ENCODE measurements around the gene GLDC. TPM values are rescaled to one million over a fixed set of nuclear protein-coding genes. Genes with fewer than 3 reads are reported as not detected.

GLDC gene
- total RNA-seq, 1 experiment from 2014 or later = 5.1 TPM

GRCh38 chr9:6669881-6670280, 24.4 kb upstream of the GLDC start:
- intact Hi-C loops (cut with micrococcal nuclease; ENCODE audit: unreplicated experiment) = loop anchor here (10.0 kb wide), 1 partner anchor 315 kb away; no protein-coding TSS in a partner anchor
- no peaks in the 10 kb centered on the region for H3K36me3 Mint-ChIP-seq (ENCODE audit: insufficient read depth, unreplicated experiment)
- no TSS peak for BruUV-seq (replicated peaks)
- H3K4me1 Mint-ChIP-seq (ENCODE audit: low read depth, unreplicated experiment) = peaks cover 9% of the 10 kb centered on the region
- H3K4me3 Mint-ChIP-seq (ENCODE audit: low read depth, unreplicated experiment) = no peak overlapping the region
- TF ChIP-seq, protein P1, sequence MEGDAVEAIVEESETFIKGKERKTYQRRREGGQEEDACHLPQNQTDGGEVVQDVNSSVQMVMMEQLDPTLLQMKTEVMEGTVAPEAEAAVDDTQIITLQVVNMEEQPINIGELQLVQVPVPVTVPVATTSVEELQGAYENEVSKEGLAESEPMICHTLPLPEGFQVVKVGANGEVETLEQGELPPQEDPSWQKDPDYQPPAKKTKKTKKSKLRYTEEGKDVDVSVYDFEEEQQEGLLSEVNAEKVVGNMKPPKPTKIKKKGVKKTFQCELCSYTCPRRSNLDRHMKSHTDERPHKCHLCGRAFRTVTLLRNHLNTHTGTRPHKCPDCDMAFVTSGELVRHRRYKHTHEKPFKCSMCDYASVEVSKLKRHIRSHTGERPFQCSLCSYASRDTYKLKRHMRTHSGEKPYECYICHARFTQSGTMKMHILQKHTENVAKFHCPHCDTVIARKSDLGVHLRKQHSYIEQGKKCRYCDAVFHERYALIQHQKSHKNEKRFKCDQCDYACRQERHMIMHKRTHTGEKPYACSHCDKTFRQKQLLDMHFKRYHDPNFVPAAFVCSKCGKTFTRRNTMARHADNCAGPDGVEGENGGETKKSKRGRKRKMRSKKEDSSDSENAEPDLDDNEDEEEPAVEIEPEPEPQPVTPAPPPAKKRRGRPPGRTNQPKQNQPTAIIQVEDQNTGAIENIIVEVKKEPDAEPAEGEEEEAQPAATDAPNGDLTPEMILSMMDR (IDR thresholded peaks at IDR 0.05; ENCODE audit: unreplicated experiment) = no peak
- CTCF ChIA-PET = no interaction called here
- H3K9me3 Mint-ChIP-seq (ENCODE audit: low read depth, unreplicated experiment) = no peaks in the 10 kb centered on the region
- no peaks in the 10 kb centered on the region for H3K27me3 Mint-ChIP-seq (ENCODE audit: unreplicated experiment)
- no peak for DNase-seq
- no peak overlapping the region for H3K27ac Mint-ChIP-seq (ENCODE audit: unreplicated experiment)

- CTCF ChIA-PET = no interaction called here
- H3K4me1 Mint-ChIP-seq (ENCODE audit: low read depth, unreplicated experiment) = peaks cover 21% of the 10 kb centered on the region
- H3K27me3 Mint-ChIP-seq (ENCODE audit: unreplicated experiment) = no peaks in the 10 kb centered on the region
- H3K4me3 Mint-ChIP-seq (ENCODE audit: low read depth, unreplicated experiment) = no peak overlapping the region
- TF ChIP-seq, protein P1 (IDR thresholded peaks at IDR 0.05; ENCODE audit: unreplicated experiment) = peak; percentile 68
- intact Hi-C loops (cut with micrococcal nuclease; ENCODE audit: unreplicated experiment) = loop anchor here (1.0 to 10.0 kb wide), 2 partner anchors 82 to 313 kb away; no protein-coding TSS in a partner anchor
- H3K9me3 Mint-ChIP-seq (ENCODE audit: low read depth, unreplicated experiment) = no peaks in the 10 kb centered on the region
- H3K36me3 Mint-ChIP-seq (ENCODE audit: insufficient read depth, unreplicated experiment) = no peaks in the 10 kb centered on the region
- DNase-seq = no peak
- BruUV-seq (replicated peaks) = no TSS peak
- H3K27ac Mint-ChIP-seq (ENCODE audit: unreplicated experiment) = no peak overlapping the region
These were observed 22.2 kb upstream of the GLDC start for GRCh38 chr9:6667633-6668280.

DNA sequence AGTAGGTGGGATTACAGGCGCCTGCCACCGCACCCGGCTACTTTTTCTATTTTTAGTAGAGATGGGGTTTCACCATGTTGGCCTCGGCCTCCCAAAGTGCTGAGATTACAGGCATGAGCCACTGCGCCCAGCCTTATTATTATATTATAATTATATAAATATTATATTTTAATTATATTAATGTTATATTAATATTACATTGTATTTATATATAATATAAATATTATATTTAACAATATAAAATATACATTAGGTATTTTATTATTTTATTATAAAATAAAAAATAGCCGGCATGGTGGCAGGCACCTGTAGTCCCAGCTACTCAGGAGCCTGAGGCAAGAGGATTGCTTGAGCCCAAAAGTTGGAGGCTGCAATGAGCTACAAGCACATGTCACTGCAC, 21.6 kb upstream of the GLDC start:
- Mint-ChIP-seq H3K9me3 (ENCODE audit: low read depth, unreplicated experiment) (no peaks in the 10 kb centered on the region), H3K27ac (ENCODE audit: unreplicated experiment) (no peak overlapping the region), H3K4me3 (ENCODE audit: low read depth, unreplicated experiment) (no peak overlapping the region), H3K27me3 (ENCODE audit: unreplicated experiment) (no peaks in the 10 kb centered on the region), H3K4me1 (ENCODE audit: low read depth, unreplicated experiment) (peaks cover 21% of the 10 kb centered on the region), H3K36me3 (ENCODE audit: insufficient read depth, unreplicated experiment) (no peaks in the 10 kb centered on the region)
- BruUV-seq (replicated peaks) = no TSS peak
- TF ChIP-seq, protein P1 (IDR thresholded peaks at IDR 0.05; ENCODE audit: unreplicated experiment) = no peak
- CTCF ChIA-PET = interaction anchor here (0.6 kb wide), 1 partner anchor 62 kb away, joined by 7 read pairs; no protein-coding TSS in a partner anchor
- DNase-seq = no peak
- intact Hi-C loops (cut with micrococcal nuclease; ENCODE audit: unreplicated experiment) = loop anchor here (1.0 to 10.0 kb wide), 2 partner anchors 82 to 312 kb away; no protein-coding TSS in a partner anchor

DNA sequence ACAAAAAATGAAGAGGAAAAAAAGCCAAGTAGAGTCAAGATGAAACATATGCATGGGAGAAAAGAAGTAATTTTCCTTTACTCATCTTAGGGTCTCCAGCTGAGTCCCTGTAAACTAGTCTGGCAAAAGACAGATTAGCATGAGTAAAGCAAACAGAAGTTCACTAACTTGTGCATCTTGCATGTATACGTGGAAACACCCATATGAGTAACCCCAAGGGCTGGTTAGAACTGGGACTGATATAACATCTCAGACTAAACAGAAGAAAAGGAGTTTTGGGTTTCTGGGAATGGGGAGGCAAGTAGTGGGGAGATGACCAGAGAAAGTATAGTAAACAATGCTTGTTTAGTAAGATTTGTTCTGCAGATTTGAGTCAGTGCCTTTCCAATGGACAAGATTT, 20.1 kb upstream of the GLDC start:
- BruUV-seq (replicated peaks) = no TSS peak
- CTCF ChIA-PET = no interaction called here
- TF ChIP-seq, protein P1 (IDR thresholded peaks at IDR 0.05; ENCODE audit: unreplicated experiment) = no peak
- DNase-seq = no peak
- H3K4me3 Mint-ChIP-seq (ENCODE audit: low read depth, unreplicated experiment) = no peak overlapping the region
- H3K4me1 Mint-ChIP-seq (ENCODE audit: low read depth, unreplicated experiment) = peaks cover 21% of the 10 kb centered on the region
- H3K27me3 Mint-ChIP-seq (ENCODE audit: unreplicated experiment) = no peaks in the 10 kb centered on the region
- no peaks in the 10 kb centered on the region for H3K9me3 Mint-ChIP-seq (ENCODE audit: low read depth, unreplicated experiment)
- H3K27ac Mint-ChIP-seq (ENCODE audit: unreplicated experiment) = no peak overlapping the region
- intact Hi-C loops (cut with micrococcal nuclease; ENCODE audit: unreplicated experiment) = loop anchor here (10.0 kb wide), 1 partner anchor 311 kb away; no protein-coding TSS in a partner anchor
- H3K36me3 Mint-ChIP-seq (ENCODE audit: insufficient read depth, unreplicated experiment) = no peaks in the 10 kb centered on the region
